GM21529 (cell line): ENCODE measurements around the gene POLD3.
"Not testable (repeated sequence)": the region's sequence is repeated elsewhere in the genome, so short reads cannot be mapped to it uniquely, and the experiment has no call there.

ENCODE experiments used
- ATAC-seq: cut with Tn5 transposase; IDR thresholded peaks from one replicate; pipeline ENCODE4 v1.9.1; 2021; ENCODE audit not compliant: unreplicated experiment

POLD3 gene

GRCh38 chr11:74633406-74634393 is 41.3 kb downstream of the POLD3 start:
- no peak for ATAC-seq

- ATAC-seq = no peak
These were observed 42.2 kb downstream of the POLD3 start for GRCh38 chr11:74634537-74634936.

- ATAC-seq = no peak
These were observed 44.3 kb downstream of the POLD3 start for GRCh38 chr11:74636630-74637184.

GRCh38 chr11:74637700-74638099 is 45.3 kb downstream of the POLD3 start:
- ATAC-seq = no peak

GRCh38 chr11:74638869-74639268 is 46.5 kb downstream of the POLD3 start:
- no peak for ATAC-seq

GRCh38 chr11:74639533-74639932 is 47.2 kb downstream of the POLD3 start:
- no peak for ATAC-seq

GRCh38 chr11:74641289-74641688 is 48.9 kb downstream of the POLD3 start:
- no peak for ATAC-seq

- no peak for ATAC-seq
These were observed 49.5 kb downstream of the POLD3 start for GRCh38 chr11:74641905-74642304.

GRCh38 chr11:74642912-74643311 is 50.5 kb downstream of the POLD3 start:
- ATAC-seq = no peak

GRCh38 chr11:74644081-74644480 is 51.7 kb downstream of the POLD3 start:
- ATAC-seq = no peak

GRCh38 chr11:74646215-74646614 is 53.8 kb downstream of the POLD3 start:
- no peak for ATAC-seq

- no peak for ATAC-seq
These were observed 54.6 kb downstream of the POLD3 start for GRCh38 chr11:74646954-74647353.

- ATAC-seq = no peak
These were observed 55.0 kb downstream of the POLD3 start for GRCh38 chr11:74647404-74647803.

- ATAC-seq = no peak
These were observed 55.4 kb downstream of the POLD3 start for GRCh38 chr11:74647831-74648230.

GRCh38 chr11:74648894-74649293 is 56.5 kb downstream of the POLD3 start:
- no peak for ATAC-seq

GRCh38 chr11:74650498-74650897 is 58.1 kb downstream of the POLD3 start:
- ATAC-seq = no peak

GRCh38 chr11:74654976-74655375 is 62.6 kb downstream of the POLD3 start:
- ATAC-seq = no peak

GRCh38 chr11:74659124-74659523 is 66.7 kb downstream of the POLD3 start:
- ATAC-seq = not testable (repeated sequence)

- ATAC-seq = no peak
These were observed 70.2 kb downstream of the POLD3 start for GRCh38 chr11:74662487-74663103.

- ATAC-seq = no peak
These were observed 70.9 kb downstream of the POLD3 start for GRCh38 chr11:74663315-74663714.

GRCh38 chr11:74669211-74670160 is 77.1 kb downstream of the POLD3 start:
- no peak for ATAC-seq
